NCI-H1105 (cell line): ENCODE data around the gene TSEN15.

Experiments used
- DNase-seq: peaks from one replicate; lab custom pipeline; 2025; lab: John Stamatoyannopoulos, UW

The TSEN15 gene

GRCh38 chr1:184051485-184052193 is at the start of gene TSEN15:
Gene TSEN15, plus strand, starts transcription at chr1:184051730. Its CDS starts 26 bp downstream, at chr1:184051756.
- DNase-seq = peak; percentile 80

DNA sequence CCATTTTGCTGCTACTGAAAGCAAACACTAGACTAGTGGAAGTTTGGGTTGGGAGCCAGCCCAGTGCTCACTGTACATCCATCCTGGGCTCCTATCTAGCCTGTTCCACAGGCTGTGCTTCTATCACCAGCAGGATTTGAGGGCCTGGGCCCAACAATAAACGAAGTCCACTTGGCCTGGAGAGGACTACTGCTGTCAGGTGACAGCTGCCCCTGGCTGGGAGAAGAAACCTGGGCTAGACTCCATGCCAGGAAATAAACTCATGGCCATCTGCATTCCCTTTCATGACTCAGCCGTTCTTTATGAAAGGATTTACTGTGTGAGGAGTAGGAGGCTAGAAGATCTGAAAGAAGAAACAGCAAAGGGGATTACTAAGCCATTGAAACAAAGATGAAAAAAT is 49.5 kb upstream of the TSEN15 start:
- DNase-seq = no peak

GRCh38 chr1:184004935-184005334 is 46.6 kb upstream of the TSEN15 start:
- no peak for DNase-seq

GRCh38 chr1:184005506-184005905 is 46.0 kb upstream of the TSEN15 start:
- DNase-seq = no peak

DNA sequence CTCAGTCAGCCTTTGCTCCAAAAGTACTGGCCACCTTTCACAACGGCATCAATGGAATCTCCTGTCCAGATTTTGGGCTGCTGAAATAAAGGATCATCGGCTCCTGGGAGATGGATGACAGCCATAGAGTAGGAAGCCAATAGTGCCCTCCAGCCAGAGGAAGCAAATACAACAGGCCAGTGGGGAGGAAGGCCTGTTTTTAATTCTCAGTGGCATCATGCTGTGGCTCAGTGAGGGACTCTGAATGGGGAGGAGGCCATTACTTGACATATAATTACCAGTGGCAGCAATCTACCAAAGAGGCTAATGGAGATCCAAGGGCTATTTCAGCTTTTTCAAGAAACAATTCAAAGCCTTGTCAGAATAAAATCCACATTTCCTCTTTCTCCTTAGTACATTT is 40.7 kb upstream of the TSEN15 start:
- DNase-seq = no peak

DNA sequence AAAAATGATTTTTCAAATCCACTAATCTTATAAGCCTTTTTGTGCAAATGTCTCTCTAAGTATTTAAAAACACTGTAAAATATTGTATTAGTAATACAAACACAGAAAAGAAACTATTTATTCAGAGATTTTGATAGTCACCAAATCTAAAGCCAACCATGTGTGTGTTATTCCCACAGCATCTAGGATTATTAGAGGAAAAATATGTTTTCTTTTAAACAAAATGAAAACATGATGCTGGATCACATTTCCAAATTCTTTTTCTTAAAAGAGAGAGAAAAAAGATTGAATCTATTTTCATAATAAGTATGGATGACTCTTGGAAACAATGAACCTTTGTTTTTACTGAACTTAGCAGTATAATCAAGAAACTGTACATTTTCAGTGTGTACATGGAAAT is 39.3 kb upstream of the TSEN15 start:
- no peak for DNase-seq

DNA sequence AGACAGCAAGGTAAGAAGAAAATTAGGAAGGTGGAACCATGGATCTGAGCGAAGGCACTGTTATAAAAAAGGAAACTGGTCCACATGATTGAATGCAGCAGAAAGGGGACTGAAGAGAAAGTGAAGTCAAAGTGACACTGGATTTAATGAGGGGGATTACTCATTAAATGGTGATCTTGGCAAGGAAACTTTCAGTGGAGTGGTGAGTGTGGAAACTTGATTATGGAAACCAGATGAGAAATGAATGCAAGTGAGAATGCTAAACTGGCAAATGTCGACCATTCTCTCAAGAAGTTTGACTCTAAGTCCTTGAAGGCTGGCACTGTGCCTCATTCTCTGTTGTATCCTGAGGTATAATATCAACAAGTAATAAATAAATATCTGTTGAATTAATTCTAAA is 37.3 kb upstream of the TSEN15 start:
- DNase-seq = no peak

- DNase-seq = no peak
These were observed 35.4 kb upstream of the TSEN15 start for GRCh38 chr1:184016169-184016568.

GRCh38 chr1:184017306-184017705 is 34.2 kb upstream of the TSEN15 start:
- DNase-seq = no peak

- DNase-seq = no peak
These were observed 32.9 kb upstream of the TSEN15 start for GRCh38 chr1:184018622-184019021.

GRCh38 chr1:184019069-184019468 is 32.5 kb upstream of the TSEN15 start:
- DNase-seq = no peak

DNA sequence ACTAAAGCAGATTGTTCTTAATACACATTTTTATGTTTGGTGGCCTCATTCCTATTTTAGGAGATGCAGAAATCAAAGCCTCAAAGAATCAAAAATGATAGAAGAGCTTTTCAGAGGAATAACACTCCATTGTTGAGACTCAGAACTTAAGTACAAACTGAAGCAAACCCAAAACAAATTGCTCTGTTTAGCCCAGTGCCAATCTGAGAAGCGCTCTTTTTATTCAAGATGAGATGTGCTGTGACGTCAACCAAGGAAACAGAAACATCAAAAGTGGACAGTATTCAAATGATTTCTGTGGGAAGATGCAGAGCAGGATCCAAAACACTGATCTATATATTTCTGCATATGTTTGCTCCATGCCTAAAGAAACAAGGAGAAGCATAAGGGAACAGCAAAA is 32.0 kb upstream of the TSEN15 start:
- no peak for DNase-seq

DNA sequence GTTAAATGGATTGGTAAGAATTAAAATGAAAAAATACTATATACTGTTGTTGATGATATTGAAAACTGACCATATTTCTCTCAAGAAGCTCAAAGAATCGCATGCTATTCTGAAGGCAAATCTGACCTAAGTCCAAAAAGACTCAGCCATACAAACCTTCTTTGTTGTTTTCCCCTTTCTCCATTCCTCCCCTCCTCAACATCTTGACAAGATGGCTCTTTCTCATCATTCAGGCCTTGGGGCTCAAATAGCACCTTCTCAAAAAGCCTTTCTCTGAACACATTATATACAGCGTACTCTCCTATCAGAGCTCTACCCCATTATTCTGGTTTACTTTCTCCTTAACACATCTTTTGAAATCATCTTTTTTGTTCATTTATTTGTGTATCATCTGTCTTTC is 31.2 kb upstream of the TSEN15 start:
- DNase-seq = no peak

DNA sequence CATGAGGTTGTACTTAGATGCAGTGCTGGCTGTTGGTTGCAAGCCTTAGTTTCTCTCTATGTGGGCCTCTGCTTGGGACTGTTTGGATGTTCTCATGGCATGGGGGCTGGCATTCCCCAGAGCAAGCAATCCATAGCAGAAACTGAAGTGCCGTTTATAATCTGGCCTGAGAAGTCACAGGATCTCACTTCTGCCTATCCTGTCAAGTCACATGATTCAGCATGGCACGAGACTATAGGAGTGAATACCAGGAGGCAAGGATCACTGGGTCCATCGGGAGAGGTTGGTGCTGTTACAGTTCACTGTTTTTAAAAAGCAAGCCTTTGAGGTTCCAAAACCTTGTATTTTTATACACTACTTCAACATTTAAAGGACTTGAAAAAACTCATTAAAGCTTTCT is 30.7 kb upstream of the TSEN15 start:
- no peak for DNase-seq

- peak; percentile 16 for DNase-seq
These were observed 29.8 kb upstream of the TSEN15 start for GRCh38 chr1:184021728-184022127.

DNA sequence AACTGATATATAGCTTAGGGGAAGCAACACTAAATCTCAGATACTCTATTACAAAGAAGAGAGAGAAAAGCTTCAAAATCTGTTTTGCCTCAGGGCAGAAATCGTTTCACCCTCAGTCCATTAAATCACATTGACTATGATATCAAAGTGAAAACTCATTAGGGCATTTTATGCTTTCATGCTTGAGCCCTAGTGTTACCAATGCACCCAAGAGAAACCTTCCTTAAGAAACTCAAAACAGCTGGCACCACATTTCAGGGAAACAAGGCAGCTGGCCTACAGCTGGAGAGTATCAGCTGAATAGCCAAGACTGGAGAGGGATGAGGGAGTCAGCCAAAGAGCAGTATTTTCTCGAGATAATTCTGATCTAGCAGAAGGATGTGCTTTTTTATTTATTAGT is 28.9 kb upstream of the TSEN15 start:
- no peak for DNase-seq

GRCh38 chr1:184023171-184023570 is 28.4 kb upstream of the TSEN15 start:
- no peak for DNase-seq

DNA sequence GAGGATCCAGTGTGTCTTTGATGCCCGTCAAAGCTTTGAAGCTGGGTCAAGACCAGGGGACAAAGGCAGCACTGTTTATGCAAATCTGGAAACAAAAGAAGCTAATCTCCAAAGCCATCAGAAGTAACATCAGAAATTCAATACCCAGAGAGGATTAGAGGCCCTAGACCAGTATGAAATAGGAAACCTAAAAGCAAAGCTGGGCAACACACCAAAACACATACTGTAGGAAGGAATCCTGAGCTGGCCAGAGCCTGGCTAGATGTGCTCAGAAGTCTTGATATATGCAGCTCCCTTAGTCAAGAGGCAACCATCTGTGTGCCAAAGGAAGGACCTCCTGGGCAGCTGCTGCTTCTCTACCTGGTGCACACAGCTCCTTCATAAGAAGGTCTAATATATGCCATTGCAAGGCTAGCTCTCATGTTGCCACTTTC is 26.3 kb upstream of the TSEN15 start:
- no peak for DNase-seq

GRCh38 chr1:184027826-184028695 is 23.5 kb upstream of the TSEN15 start:
- no peak for DNase-seq

DNA sequence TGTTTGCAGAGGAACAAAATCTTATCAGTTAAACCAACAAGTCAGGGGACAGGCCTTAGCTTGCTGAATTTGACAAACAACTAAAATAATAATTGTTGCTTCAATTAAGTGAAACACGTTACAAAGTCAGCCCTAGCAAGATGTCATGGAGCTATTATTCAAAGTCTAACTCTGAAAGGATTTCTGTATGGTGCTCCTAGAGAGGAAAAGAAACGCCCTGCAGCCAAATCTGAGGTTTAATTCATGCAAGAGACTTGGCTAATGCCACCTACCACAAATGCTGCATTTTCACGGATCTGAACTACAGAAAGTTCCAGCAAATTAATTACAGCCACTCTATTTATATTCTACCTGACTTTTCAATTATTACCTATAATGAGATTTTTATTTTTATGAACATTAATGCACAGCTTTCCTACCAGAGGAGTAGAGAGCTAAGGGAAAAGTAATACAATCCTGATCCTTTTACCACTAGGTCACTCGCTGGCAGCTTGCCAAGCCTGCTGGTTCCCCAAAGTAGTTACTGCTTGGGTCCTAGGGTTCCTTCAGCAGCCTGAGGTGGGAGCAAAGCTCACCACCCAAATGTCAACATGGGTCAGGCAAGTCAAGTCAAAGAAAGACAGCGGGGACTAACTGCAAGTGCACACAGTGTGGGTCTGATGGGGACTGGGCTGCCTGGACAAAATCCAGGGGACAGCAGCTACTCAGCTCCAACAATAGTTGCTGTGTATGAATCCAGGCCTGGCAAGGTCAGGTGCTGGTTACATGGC is 22.5 kb upstream of the TSEN15 start:
- DNase-seq = no peak

- DNase-seq = no peak
These were observed 21.0 kb upstream of the TSEN15 start for GRCh38 chr1:184030433-184031091.

DNA sequence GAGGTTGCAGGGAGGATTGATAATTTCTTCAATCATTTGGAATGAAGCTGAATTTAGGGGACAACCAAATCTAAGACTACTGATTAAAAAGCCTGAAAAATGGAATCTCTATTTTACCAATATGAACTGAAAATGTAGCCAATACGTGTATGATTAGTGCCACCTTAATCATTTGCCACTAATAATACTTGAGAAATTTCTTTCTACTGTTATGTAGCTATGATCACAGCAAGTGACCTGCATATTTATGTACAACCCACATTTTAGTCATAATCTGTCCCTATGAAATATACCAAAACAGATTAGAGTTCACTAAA is 20.5 kb upstream of the TSEN15 start:
- no peak for DNase-seq
